HepG2 (cell line): ENCODE data around the gene HOXD3. TPM values are rescaled to one million over a fixed set of nuclear protein-coding genes. Genes with fewer than 3 reads are reported as not detected.

ENCODE experiments used
- FOXK2 ChIP-seq: fragments of 450-650 bp; IDR thresholded peaks from 2 replicates; pipeline ENCODE4 v1.6.1; 2016
- GABPA ChIP-seq, 2 experiments: IDR thresholded peaks; 2 replicates each; pipeline ENCODE4 v1.6.1; 2011 to 2016; ENCODE audit warnings: low read depth in 2 of 2, low read length in 1 of 2, missing biosample characterization in 1 of 2, missing genetic modification characterization in 1 of 2
- IKZF1 ChIP-seq: fragments of 450-650 bp; IDR thresholded peaks from 2 replicates; pipeline ENCODE4 v1.7.1; 2016
- KDM2A ChIP-seq: sonication (generic); formaldehyde crosslinking; IDR thresholded peaks from 2 replicates; pipeline ENCODE4 v1.4.0; 2020; ENCODE audit warnings: low read depth, missing genetic modification reagents, borderline replicate concordance
- KDM5A ChIP-seq: fragments of 200-600 bp; sonication (generic); IDR thresholded peaks from 2 replicates; pipeline ENCODE4 v1.7.0; 2018; ENCODE audit warnings: antibody characterized with exemption, mild to moderate bottlenecking, low read length, borderline replicate concordance
- KLF13 ChIP-seq: sonication (generic); formaldehyde crosslinking; IDR thresholded peaks from 2 replicates; pipeline ENCODE4 v1.4.0; 2020; ENCODE audit warnings: mild to moderate bottlenecking, missing genetic modification reagents
- MTF2 ChIP-seq: sonication (generic); formaldehyde crosslinking; IDR thresholded peaks from 2 replicates; pipeline ENCODE4 v1.5.0; 2020; ENCODE audit warnings: missing genetic modification reagents, borderline replicate concordance
- NR2F6 ChIP-seq, 2 experiments: IDR thresholded peaks; 2 replicates each; pipeline ENCODE4 v1.6.1; 2016; ENCODE audit warnings: antibody characterized with exemption in 1 of 2, mild to moderate bottlenecking in 1 of 2
- PRMT3 ChIP-seq: sonication (generic); formaldehyde crosslinking; IDR thresholded peaks from 2 replicates; pipeline ENCODE4 v1.8.1; 2022; ENCODE audit warnings: low read depth, mild to moderate bottlenecking, moderate library complexity, missing genetic modification reagents, borderline replicate concordance
- SRSF9 ChIP-seq: fragments of 200-400 bp; formaldehyde crosslinking; IDR thresholded peaks from 2 replicates; pipeline ENCODE4 v1.6.1; 2018; ENCODE audit warnings: borderline replicate concordance, mild to moderate bottlenecking, low read depth, low read length; ENCODE audit not compliant: insufficient read depth, poor library complexity, severe bottlenecking
- XBP1 ChIP-seq: sonication (generic); formaldehyde crosslinking; IDR thresholded peaks from 2 replicates; pipeline ENCODE4 v1.5.0; 2020; ENCODE audit warnings: missing genetic modification reagents
- ZBTB21 ChIP-seq: sonication (generic); formaldehyde crosslinking; IDR thresholded peaks from 2 replicates; pipeline ENCODE4 v1.4.0; 2020; ENCODE audit warnings: missing genetic modification reagents
- ZBTB43 ChIP-seq: sonication (generic); formaldehyde crosslinking; conservative IDR thresholded peaks from 2 replicates; pipeline ENCODE4 v1.4.0; 2020; ENCODE audit warnings: missing genetic modification reagents
- ZBTB44 ChIP-seq: sonication (generic); formaldehyde crosslinking; IDR thresholded peaks from 2 replicates; pipeline ENCODE4 v1.4.0; 2020; ENCODE audit warnings: missing genetic modification reagents
- ZNF292 ChIP-seq: sonication (generic); formaldehyde crosslinking; IDR thresholded peaks from 2 replicates; pipeline ENCODE4 v1.8.1; 2022; ENCODE audit warnings: mild to moderate bottlenecking, low read depth, missing genetic modification reagents, borderline replicate concordance
- ZNF317 ChIP-seq: sonication (generic); formaldehyde crosslinking; IDR thresholded peaks from 2 replicates; pipeline ENCODE4 v1.5.0; 2020; ENCODE audit warnings: mild to moderate bottlenecking, missing genetic modification reagents
- ZNF33B ChIP-seq: sonication (generic); formaldehyde crosslinking; IDR thresholded peaks from 2 replicates; pipeline ENCODE4 v1.5.1; 2020; ENCODE audit warnings: mild to moderate bottlenecking, missing genetic modification reagents
- ZNF724P ChIP-seq: sonication (generic); formaldehyde crosslinking; IDR thresholded peaks from 2 replicates; pipeline ENCODE4 v1.8.0; 2022; ENCODE audit warnings: missing genetic modification reagents, borderline replicate concordance
- ZNF749 ChIP-seq: sonication (generic); formaldehyde crosslinking; IDR thresholded peaks from 2 replicates; pipeline ENCODE4 v1.8.0; 2022; ENCODE audit warnings: mild to moderate bottlenecking, missing genetic modification reagents, moderate library complexity, borderline replicate concordance
- ZNF788 ChIP-seq: sonication (generic); formaldehyde crosslinking; IDR thresholded peaks from 2 replicates; pipeline ENCODE4 v1.5.0; 2020; ENCODE audit warnings: mild to moderate bottlenecking, missing genetic modification reagents, borderline replicate concordance
- polyA plus RNA-seq, 8 experiments: library from polyadenylated mRNA; depleted of rRNA in 3 of 8; stranded (reverse) in 7 of 8; unstranded in 1 of 8; fragments of >200 nt; fragmentation: Illumina TruSeq in 4 of 8; extraction: Trizol in 4 of 8; gene quantifications; 2 replicates each; pipeline versions ENCODE4 v1.2.1 to v1.2.3, GENCODE V29; 2011 to 2016; ENCODE audit warnings: low read depth in 4 of 8, missing spikeins in 1 of 8, mixed read lengths in 1 of 8; ENCODE audit not compliant: insufficient read depth in 1 of 8
- total RNA-seq, 5 experiments: library from RNA; depleted of rRNA; stranded (reverse); fragments of >200 nt; fragmentation: Illumina TruSeq; extraction: Trizol; gene quantifications; 2 replicates each; pipeline ENCODE4 v1.2.3, GENCODE V29; 2016; ENCODE audit warnings: low read depth in 1 of 5
- TF ChIP-seq, protein P1 (sequence below): sonication (generic); formaldehyde crosslinking; conservative IDR thresholded peaks from 2 replicates; pipeline ENCODE4 v1.8.1; 2023; ENCODE audit warnings: missing genetic modification reagents
- TF ChIP-seq, protein P2 (sequence below): sonication (generic); formaldehyde crosslinking; IDR thresholded peaks from 2 replicates; pipeline ENCODE4 v1.4.0; 2020; ENCODE audit warnings: missing genetic modification reagents, borderline replicate concordance

HOXD3 gene
- total and polyA plus RNA-seq, 2 of the 13 experiments (the other 11 are each of a cell fraction or from before 2014, with no cell fraction given): 0.05 to 0.09 TPM

DNA sequence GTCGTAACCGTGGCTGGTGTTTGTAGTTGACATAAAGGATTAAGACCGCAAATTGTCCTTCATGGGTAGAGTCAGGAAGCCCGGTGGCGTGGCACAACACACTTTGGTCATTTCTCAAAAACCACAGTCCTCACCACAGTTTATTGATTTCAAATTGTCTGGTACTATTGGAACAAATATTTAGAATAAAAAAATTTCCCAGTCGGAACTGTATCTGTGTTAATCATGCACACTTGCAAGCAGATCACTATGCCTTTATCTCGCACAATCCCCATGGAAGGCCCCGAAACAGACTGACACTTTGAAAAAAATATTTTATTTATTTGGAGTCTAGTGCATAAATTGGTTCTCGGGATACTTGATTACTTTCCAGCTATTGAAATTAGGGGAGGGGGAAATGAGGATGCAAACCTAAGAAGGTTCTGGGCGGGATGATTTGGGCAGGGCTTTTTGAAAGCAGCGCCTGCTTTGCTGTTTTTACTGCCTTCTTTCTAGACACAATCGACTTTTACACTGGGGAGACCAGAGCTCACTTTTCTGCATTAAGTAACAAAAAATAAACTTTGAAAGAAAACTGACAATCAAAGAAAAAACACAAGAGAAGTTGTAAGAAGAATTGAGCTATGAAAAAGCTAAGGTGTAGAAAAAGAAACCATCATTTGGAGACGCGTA lies 15.9 kb downstream of the HOXD3 start (continued):
- no peak for TF ChIP-seq ZBTB44 (CRISPR knock-in tag)
- no peak for TF ChIP-seq NR2F6 (IDR thresholded peaks at IDR 0.05)
- no peak for TF ChIP-seq NR2F6 (CRISPR knock-in tag; IDR thresholded peaks at IDR 0.05)
- no peak for TF ChIP-seq XBP1 (CRISPR knock-in tag)
- no peak for TF ChIP-seq KDM2A (CRISPR knock-in tag)
- TF ChIP-seq KLF13: no peak
- TF ChIP-seq ZNF749: no peak
- TF ChIP-seq MTF2 (CRISPR knock-in tag): no peak
- no peak for TF ChIP-seq PRMT3 (CRISPR knock-in tag)
- TF ChIP-seq ZBTB21 (CRISPR knock-in tag): no peak
- TF ChIP-seq ZBTB43 (CRISPR knock-in tag): peak; percentile 90; the same call in 1 of the 2 replicates
- no peak for TF ChIP-seq IKZF1
- TF ChIP-seq SRSF9: no peak
- TF ChIP-seq, protein P1, sequence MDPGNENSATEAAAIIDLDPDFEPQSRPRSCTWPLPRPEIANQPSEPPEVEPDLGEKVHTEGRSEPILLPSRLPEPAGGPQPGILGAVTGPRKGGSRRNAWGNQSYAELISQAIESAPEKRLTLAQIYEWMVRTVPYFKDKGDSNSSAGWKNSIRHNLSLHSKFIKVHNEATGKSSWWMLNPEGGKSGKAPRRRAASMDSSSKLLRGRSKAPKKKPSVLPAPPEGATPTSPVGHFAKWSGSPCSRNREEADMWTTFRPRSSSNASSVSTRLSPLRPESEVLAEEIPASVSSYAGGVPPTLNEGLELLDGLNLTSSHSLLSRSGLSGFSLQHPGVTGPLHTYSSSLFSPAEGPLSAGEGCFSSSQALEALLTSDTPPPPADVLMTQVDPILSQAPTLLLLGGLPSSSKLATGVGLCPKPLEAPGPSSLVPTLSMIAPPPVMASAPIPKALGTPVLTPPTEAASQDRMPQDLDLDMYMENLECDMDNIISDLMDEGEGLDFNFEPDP (CRISPR knock-in tag): no peak
- TF ChIP-seq FOXK2: no peak
- no peak for TF ChIP-seq GABPA (IDR thresholded peaks at IDR 0.05; ENCODE audit: low read depth, low read length)
- peak; percentile 41; the same call in 1 of the 2 replicates for TF ChIP-seq GABPA (CRISPR knock-in tag; IDR thresholded peaks at IDR 0.05; ENCODE audit: low read depth)
- no peak; the same call in 1 of the 2 replicates for TF ChIP-seq ZNF788
- TF ChIP-seq, protein P2, sequence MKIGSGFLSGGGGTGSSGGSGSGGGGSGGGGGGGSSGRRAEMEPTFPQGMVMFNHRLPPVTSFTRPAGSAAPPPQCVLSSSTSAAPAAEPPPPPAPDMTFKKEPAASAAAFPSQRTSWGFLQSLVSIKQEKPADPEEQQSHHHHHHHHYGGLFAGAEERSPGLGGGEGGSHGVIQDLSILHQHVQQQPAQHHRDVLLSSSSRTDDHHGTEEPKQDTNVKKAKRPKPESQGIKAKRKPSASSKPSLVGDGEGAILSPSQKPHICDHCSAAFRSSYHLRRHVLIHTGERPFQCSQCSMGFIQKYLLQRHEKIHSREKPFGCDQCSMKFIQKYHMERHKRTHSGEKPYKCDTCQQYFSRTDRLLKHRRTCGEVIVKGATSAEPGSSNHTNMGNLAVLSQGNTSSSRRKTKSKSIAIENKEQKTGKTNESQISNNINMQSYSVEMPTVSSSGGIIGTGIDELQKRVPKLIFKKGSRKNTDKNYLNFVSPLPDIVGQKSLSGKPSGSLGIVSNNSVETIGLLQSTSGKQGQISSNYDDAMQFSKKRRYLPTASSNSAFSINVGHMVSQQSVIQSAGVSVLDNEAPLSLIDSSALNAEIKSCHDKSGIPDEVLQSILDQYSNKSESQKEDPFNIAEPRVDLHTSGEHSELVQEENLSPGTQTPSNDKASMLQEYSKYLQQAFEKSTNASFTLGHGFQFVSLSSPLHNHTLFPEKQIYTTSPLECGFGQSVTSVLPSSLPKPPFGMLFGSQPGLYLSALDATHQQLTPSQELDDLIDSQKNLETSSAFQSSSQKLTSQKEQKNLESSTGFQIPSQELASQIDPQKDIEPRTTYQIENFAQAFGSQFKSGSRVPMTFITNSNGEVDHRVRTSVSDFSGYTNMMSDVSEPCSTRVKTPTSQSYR (CRISPR knock-in tag): no peak
- no peak for TF ChIP-seq ZNF292
- no peak for TF ChIP-seq ZNF724P (CRISPR knock-in tag)
- no peak for TF ChIP-seq KDM5A
- no peak for TF ChIP-seq ZNF317 (CRISPR knock-in tag)
- TF ChIP-seq ZNF33B (CRISPR knock-in tag): no peak
